HG02798 (cell line): ENCODE results near the gene LOC128125822.
A peak's percentile ranks its signal among the peaks of the same experiment; 100 is the strongest.
"Not testable (repeated sequence)": the region's sequence is repeated elsewhere in the genome, so short reads cannot be mapped to it uniquely, and the experiment has no call there.

Experiments used
- ATAC-seq: cut with Tn5 transposase; IDR thresholded peaks from one replicate; pipeline ENCODE4 v1.9.1; 2021; ENCODE audit warnings: mild to moderate bottlenecking; ENCODE audit not compliant: unreplicated experiment, poor library complexity

The LOC128125822 gene

DNA sequence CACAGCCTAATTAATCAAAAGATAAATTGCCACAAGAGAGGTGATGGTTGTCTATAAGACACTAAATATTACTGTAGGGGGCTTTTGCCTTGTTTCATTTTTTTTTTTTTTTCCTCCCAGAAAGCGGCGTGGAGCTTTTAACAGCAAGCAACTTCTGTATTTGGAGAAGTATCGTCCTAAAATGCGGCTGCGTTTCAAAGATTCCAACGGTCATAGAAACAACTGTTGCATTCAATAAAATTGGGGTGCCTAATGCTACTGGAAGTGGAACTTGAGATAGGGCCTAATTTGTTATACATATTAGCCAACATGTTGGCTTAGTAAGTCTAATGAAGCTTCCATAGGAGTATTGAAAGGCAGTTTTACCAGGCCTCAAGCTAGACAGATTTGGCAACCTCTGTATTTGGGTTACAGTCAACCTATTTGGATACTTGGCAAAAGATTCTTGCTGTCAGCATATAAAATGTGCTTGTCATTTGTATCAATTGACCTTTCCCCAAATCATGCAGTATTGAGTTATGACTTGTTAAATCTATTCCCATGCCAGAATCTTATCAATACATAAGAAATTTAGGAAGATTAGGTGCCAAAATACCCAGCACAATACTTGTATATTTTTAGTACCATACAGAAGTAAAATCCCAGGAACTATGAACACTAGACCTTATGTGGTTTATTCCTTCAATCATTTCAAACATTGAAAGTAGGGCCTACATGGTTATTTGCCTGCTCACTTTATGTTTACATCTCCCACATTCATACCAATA, 7.8 kb downstream of the LOC128125822 start:
- ATAC-seq = no peak

DNA sequence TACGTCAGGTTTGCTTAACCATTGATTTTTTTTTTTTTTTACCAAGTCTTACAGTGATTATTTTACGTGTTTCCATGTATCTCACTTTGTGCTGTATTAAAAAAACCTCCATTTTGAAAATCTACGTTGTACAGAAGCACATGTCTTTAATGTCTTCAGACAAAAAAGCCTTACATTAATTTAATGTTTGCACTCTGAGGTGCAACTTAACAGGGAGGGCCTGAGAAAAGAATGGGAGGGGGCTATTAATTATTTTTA, 8.4 kb downstream of the LOC128125822 start:
- ATAC-seq = no peak

DNA sequence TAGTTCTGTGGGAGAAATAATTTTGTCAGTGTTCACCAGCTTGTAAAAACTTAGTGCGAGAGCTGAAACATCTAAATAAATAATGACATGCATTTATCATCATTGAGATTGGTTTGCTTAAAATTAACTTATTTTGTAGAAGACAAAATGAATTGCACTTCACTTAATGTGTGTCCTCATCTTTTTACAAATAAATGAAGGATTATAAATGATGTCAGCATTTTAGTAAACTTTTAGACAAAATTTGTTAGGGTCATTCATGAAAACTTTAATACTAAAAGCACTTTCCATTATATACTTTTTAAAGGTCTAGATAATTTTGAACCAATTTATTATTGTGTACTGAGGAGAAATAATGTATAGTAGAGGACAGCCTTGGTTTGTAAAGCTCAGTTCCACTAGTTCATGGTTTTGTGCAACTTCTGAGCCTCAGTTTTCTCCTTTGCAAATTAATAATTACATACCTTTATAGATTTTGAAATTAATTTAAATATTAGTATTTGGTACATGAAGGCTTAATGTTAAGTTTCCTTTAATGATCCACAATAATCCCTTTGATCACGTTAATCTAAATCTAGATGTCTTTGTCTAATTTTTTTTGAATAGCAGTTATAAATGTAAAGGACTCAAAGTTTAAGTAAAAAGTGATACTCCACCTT, 9.2 kb downstream of the LOC128125822 start:
- no peak for ATAC-seq

DNA sequence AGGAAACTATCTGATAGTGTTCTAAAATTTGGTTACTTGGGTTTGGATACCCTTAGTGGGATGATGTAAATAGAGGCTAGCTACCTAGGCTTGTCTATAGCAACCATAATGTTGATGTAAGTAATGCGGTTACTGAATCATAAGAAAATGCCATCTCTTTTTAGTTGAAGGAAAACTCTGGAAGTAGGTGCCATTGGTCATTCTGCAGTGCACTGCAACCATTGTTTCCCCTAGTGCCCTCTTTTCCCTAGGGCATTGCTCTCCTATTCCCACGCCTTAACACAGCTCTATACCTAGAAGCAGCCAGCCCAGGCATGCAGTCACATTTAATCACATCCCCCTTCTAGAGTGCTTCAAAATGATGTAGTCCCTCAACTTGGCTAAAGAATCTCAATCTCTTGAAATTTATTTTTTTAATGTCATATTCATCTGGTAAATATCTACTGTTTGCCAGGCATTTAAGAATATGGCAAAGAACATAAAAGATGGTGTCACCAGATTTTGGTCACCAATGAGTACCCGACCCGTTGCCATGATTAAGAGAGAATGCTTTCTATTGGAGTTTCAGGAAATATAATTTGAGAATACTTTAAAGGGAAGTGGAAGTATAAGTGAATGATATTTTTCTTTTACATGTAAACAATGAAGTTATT, 10.4 kb downstream of the LOC128125822 start:
- ATAC-seq = no peak

DNA sequence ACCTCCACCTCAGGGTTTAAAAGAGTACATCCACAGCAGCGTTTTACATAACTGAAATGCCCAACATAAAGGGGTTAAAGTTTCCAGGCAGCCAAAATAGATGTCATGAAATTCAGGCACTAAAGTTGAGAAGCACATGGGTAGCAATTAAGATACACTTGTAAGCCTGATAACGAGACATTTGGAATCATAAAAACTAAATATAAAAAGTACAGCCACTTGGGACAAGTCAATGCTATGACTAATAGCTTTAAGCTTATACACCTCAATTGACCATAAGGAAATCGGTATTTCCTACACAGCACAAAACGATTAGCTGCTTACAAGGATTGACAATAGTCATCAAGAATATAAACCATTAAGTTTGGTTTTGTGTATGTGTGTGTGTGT, 11.8 kb downstream of the LOC128125822 start:
- ATAC-seq = no peak

DNA sequence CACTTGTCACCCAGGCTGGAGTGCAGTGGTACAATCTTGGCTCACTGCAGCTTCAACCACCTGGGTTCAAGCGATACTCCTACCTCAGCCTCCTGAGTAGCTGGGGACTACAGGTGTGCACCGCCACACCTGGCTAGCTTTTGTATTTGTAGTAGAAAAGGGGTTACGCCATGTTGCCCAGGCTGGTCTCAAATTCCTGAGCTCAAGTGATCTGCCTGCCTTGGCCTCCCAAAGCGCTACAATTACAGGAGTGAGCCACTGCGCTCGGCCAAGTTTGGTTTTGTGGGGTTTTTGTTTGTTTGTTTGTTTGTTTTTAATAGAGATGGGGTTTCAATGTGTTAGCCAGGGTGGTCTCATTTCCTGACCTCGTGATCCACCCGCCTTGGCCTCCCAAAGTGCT, 12.3 kb downstream of the LOC128125822 start:
- ATAC-seq = no peak

DNA sequence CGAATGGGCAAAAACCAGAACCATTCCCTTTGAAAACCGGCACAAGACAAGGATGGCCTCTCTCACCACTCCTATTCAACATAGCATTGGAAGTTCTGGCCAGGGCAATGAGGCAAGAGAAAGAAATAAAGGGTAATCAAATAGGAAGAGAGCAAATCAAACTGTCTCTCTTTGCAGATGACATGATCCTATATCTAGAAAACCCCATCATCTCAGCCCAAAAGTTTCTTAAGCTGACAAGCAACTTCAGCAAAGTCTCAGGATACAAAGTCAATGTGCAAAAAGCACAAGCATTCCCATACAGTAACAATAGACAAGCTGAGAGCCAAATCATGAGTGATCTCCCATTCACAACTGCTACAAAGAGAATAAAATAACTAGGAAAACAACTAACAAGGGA, 13.4 kb downstream of the LOC128125822 start:
- not testable (repeated sequence) for ATAC-seq

DNA sequence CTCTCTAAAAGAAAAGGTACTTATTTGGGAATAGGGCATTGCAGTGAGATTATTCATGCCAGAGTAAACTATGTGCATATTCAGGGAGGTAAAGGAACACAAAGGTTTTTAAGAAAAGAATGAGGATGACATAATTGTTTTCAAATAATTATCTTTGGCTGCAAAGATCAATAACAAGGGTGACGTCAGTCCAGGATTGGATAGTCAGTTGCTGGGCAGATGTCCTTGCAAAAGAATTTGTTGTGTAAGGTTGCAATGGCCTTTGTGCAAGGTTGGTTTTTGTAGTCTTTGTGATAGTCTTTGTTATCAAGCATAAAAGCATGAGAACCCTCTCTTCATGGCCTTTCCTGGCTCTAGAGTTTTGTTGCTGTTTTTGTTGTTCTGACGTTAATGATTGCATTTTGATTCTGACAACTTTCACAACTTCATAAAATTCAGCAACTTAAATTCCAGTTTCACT, 17.7 kb downstream of the LOC128125822 start:
- ATAC-seq = no peak

DNA sequence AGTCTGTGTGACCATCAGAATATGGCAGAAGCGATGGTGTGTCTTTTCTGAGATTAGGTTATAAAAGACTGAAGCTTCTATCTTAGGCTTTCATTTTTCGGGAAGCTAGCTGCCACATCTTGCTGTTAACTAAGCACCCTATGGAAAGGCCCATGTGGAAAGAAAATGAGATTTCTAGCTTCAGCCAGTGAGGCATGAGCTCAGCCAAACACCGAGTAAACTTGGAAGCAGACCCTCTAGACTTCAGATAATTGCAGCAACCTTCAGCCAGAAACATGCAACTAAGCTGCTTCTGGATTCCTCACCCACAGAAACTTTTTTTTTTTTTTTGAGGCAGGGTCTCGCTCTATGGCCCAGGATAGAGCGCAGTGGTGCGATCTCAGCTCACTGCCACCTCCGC, 20.6 kb downstream of the LOC128125822 start:
- no peak for ATAC-seq

DNA sequence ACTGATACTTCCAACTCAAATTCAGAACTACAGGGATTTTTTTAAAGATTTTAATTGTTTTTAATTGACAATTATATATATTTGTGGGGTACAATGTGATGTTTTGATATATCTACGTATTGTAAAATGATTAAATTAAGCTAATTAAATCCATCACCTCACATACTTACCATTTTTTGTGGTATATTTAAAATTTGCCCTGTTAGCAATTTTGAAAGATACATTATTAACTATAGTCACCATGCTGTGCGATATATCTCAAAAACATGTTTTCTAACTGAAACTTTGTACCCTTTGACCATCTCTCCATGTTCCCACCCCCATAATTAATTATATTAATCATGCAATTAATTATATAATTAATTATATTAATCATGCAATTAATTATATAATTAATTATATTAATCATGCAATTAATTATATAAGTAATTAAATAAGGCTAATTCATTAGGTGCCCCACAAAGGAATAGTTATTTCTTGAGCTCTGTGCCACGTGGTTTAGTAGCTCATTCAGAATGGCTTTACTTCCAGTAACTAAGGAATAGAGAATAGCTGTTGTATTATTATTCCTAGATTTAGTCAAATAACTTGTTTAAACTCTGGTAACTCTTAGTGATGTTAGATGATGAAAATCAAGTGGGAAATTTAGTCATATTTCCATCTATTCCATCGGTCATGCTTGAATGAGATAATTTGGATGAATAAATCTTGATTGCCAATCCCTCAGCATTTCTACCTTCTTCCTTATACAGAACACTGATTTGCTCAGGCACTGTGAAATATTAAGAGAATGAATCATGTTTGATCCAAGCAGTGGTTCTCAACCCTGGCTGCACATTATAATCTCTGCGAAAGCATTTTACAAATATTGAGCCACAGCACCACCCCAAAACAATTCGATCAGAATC, 25.1 kb downstream of the LOC128125822 start:
- no peak for ATAC-seq

DNA sequence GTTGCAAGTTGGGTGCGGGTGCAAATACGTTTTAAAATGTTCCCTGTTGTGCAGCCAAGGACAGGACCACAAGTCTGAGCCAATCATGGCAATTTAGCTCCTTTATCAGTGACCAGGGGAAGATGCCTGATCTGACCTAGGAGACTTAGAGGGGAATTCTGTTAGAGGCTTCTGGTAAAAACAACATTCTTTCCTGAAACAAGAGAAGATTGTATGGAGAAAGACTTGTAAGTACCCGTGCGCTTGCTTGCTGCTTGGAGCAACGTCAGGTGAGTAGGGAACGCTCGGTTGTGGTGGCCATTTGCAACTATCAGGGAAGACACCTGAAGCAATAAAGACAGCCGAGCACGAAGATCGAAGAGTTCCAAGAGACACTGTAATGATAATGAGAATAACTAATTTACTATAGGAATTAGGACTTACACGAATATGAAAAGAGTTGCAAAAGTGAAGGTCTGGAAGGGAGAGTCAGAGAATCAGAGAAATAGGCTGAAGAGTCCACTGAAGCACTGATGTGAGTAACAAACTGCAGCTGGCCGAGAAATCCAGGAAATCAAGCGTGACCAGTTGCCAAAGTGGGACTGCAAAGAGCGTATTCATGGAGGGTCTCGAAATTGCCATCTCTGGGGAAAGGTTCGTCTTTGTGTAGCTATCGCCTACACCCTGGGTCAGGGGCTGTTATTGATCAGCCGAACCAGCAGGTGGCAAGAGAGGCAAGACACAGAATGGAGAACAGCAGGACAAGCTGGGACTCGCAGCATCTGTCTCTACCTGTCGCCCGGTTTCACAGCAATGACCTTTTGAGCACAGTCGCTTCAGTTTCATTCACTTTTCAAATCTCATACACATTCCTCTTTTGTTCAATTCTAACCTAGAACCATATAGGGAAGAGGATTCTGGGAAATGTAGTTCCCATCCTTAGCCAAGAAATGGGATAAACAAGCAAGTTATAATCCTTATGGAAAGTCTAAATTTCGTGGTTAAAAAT, 26.1 kb downstream of the LOC128125822 start:
- peak; percentile 100 for ATAC-seq

DNA sequence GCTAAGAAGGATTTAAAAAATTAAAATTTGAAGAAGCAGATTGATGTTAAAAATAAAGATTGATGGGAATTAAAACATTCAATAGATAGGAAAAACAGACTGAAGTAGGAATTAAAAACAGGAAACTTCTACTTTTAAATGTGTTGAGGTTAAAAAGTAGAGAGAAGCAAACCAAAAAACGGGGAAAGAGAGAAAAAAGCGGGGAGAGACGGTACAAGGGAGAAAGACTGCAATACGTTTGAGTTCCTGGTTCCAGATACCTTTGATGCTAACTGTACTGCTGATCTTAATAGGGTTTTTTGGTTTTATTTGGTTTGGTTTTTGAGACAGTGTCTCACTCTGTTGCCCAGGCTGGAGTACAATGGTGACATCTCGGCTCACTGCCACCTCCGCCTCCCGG, 27.0 kb downstream of the LOC128125822 start:
- no peak for ATAC-seq

DNA sequence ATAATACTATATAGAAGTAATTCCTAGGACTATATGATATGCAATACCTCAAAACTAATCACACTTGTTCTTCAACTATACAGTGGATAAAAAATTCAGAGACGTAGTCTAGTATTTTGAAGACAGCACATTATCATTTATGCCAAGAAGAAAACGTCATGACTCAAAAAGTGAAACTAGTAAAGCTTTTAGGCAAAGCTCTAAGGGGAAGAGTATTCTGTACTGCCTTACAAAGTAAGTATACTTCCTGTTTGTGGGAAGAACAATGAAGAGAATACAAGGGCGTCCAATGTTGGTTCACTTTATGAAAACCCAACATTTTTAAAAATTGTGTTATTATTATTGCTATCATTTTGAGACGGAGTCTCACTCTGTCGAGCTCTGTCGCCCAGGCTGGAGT, 27.9 kb downstream of the LOC128125822 start:
- no peak for ATAC-seq

DNA sequence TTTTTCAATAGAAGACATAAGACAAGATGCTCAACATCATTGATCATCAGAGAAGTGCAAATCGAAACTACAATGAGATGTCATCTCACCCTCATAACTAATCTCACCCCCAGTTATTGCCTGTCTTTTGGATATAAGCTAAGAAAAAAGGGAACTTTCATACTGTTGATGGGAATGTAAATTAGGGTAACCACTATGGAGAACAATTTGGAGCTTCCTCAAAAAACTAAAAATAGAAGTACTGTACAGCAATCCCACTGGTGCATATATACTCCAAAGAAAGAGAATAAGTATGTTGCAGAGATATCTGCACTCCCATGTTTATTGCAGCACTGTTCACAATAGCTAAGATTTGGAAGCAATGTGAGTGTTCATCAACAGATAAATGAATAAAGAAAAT, 37.0 kb downstream of the LOC128125822 start:
- ATAC-seq = no peak

DNA sequence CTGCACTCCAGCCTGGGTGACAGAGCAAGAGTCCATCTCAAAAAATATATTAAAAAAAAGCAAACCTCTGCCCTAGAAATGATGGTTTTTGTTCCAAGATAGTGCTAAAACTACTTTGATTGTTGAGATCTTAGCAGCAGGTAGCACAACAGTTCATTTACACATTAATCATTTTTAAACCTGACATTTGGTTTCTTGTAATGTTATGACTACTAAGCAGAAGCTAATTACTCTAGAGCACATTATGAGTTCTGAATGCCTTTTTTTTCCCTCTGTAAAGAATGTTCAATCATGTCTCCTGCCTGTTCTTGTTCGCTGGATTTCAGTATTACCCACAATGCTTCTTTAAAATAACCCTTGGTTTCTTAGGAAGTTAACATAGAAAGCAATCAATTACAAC, 38.7 kb downstream of the LOC128125822 start:
- ATAC-seq = no peak

DNA sequence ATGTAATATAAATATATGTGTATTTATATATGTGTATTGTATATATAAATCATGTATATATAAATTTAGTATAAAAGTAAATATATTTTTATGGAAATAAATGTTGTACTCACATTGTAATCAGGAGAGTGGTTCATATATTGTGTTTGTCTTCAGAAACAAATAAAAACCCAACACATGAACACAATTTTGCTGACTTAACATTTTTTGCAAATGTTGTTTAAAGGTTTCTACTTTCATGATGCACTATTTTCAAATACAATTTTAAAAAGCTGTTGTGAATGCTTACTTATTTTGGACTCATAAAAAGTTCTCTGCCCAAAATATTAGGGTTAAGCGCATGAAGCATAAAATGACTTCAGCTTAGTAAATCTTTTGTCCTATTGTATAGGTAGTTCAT, 39.3 kb downstream of the LOC128125822 start:
- ATAC-seq = no peak

DNA sequence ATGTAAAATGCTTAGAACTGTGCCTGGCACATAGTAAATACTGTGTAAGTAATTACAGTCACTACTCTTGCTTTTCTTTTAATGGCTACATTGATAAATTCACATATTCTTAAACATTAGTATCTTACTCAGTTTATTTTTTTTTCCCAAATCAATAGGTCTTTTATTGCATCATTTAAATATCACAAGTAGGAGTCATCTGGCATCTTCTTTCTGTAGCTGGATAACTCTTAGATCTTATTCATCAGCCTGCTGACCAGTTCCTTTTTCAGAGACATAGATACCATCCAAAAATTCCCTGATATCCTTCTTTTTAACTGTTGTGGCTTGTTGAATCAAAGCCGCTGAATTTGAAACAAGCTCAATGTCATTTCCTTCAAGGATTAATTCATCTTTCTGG, 43.3 kb downstream of the LOC128125822 start:
- no peak for ATAC-seq
